Thyroid gland (tissue), 4 donors: Measurements from ENCODE around the gene COMP.

Experiments
- CTCF ChIP-seq, 6 experiments: fragments of 200-600 bp in 3 of 6; fragments of 450-650 bp in 3 of 6; sonication (generic) in 3 of 6; IDR thresholded peaks; one replicate each; pipeline ENCODE4 v1.5.1; 2016 to 2019; ENCODE audit warnings: antibody characterized with exemption in 6 of 6, mild to moderate bottlenecking in 2 of 6, inconsistent platforms in 1 of 6, moderate library complexity in 1 of 6
- POLR2A ChIP-seq, 2 donors: fragments of 450-650 bp; IDR thresholded peaks; one replicate each; pipeline ENCODE4 v1.6.1; 2017; ENCODE audit warnings: antibody characterized with exemption in 2 of 2, mild to moderate bottlenecking in 2 of 2, moderate library complexity in 1 of 2

GRCh38 chr19:18736415-18737336, 54.4 kb downstream of the COMP start:
- TF ChIP-seq CTCF (IDR thresholded peaks at IDR 0.05) (no peak), POLR2A (IDR thresholded peaks at IDR 0.05) (no peak)
